ENCODE measurements around the gene BTRC.

GRCh38 chr10:101560298-101561067 lies 206.5 kb downstream of the BTRC start:
- TF ChIP-seq PATZ1 (CRISPR knock-in tag; IDR thresholded peaks at IDR 0.05; ENCODE audit: borderline replicate concordance), result no peak
- no peak for TF ChIP-seq CREB5 (CRISPR knock-in tag; IDR thresholded peaks at IDR 0.05; ENCODE audit: low read depth)
- no peak for TF ChIP-seq SNAI2 (CRISPR knock-in tag; IDR thresholded peaks at IDR 0.05)
